GM12875 (cell line): ENCODE results near the gene CA7.
"Not testable (repeated sequence)": the region's sequence is repeated elsewhere in the genome, so short reads cannot be mapped to it uniquely, and the experiment has no call there.

ENCODE experiments used
- H3K4me3 ChIP-seq: one replicate; pipeline ENCODE4 v1.5.1; 2011; ENCODE audit warnings: low read depth, low read length, control low read depth
- CTCF ChIP-seq: IDR thresholded peaks from 2 replicates; pipeline ENCODE4 v1.5.1; 2011; ENCODE audit warnings: low read depth, mild to moderate bottlenecking, control low read depth, inconsistent platforms, low read length, moderate library complexity, borderline replicate concordance; ENCODE audit not compliant: insufficient read depth

CA7 gene

DNA sequence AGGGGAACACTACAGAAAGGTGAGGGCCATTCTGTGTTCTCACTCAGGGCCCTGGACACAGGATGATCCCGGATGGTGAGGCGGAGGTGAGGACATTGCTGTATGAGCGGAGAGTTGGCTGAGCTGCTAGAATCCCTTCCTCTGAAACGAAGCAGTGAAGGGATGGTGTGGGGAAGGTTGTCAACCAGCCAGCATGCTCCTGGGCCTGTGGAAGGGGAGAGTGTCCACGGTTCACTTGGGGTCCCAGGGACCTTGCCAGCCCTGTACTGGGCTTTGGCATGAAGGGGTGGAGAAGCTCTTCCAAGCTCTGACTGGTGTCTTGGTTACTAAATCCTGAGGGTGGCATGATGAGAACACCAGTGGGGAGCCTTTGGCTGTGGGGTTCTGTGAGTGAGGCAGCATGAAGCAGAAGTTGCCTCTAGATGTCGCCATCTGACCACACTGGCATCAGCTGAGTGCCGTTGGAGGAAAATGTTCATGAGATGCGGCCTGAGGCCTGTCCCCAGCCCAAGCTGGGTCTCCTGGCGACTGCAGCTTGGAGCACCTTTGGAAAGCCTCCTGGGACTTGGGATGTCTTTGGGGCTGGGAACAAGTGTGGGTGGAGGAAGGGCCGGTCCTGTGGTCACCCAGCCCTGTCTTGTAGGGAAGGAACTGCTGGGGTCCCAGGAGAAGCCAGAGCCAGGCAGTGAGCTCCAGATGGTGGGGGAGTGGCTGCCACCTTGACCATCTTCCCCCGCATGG lies 50.9 kb downstream of the CA7 start:
- TF ChIP-seq CTCF, result peak; percentile 92
- no peak overlapping the region for H3K4me3 ChIP-seq

GRCh38 chr16:66895689-66895979 lies 51.4 kb downstream of the CA7 start:
- TF ChIP-seq CTCF, result no peak
- no peak overlapping the region for H3K4me3 ChIP-seq

DNA sequence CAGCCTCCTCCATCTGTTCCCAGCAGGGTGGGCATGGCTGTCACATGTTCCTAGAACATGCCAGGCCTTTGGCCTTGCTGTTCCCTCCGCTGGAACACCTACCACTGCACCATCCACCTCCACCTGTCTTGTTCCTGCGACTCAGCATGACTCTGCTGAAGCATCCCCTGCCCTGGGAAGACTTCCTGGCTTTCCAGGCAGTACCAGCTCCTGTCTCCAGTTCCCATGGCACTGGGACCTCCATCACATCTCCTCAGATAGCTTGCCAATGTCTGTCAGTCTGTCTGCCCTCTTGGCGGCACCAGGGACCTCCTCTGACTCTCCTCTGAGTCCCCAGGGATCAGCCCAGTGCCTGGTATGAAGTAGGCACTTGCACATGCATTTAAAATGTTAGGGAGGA lies 51.8 kb downstream of the CA7 start:
- no peak overlapping the region for H3K4me3 ChIP-seq
- TF ChIP-seq CTCF, result no peak

- not testable (repeated sequence) for H3K4me3 ChIP-seq
Measured at GRCh38 chr16:66896682-66897081, 52.5 kb downstream of the CA7 start.

GRCh38 chr16:66898207-66898606 lies 54.0 kb downstream of the CA7 start:
- TF ChIP-seq CTCF, result no peak
- H3K4me3 ChIP-seq, result no peak overlapping the region

GRCh38 chr16:66898933-66899309 lies 54.7 kb downstream of the CA7 start:
- H3K4me3 ChIP-seq, result no peak overlapping the region
- no peak for TF ChIP-seq CTCF

- TF ChIP-seq CTCF, result no peak
- no peak overlapping the region for H3K4me3 ChIP-seq
Measured at GRCh38 chr16:66899310-66899944, 55.2 kb downstream of the CA7 start.
